ENCODE measurements around the gene LAIR1.

DNA sequence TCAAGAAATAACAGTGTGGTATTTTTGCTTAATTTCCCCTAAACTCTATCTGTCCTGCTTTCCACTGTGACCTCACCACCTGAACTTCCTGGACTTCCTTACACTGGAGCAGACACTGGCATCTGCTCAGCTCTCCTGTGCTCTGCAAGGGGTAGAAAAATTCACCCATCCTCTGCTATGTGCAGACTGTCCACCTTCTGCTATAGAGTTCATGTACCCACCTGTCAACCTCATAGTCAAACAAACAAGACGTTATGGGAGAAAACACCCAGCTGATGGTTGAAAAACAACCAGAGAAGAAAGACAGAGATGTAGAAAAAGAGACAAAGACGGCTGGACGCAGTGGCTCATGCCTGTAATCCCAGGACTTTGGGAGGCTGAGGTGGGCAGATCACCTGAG is 12.2 kb downstream of the LAIR1 start:
- TF ChIP-seq, protein P1, sequence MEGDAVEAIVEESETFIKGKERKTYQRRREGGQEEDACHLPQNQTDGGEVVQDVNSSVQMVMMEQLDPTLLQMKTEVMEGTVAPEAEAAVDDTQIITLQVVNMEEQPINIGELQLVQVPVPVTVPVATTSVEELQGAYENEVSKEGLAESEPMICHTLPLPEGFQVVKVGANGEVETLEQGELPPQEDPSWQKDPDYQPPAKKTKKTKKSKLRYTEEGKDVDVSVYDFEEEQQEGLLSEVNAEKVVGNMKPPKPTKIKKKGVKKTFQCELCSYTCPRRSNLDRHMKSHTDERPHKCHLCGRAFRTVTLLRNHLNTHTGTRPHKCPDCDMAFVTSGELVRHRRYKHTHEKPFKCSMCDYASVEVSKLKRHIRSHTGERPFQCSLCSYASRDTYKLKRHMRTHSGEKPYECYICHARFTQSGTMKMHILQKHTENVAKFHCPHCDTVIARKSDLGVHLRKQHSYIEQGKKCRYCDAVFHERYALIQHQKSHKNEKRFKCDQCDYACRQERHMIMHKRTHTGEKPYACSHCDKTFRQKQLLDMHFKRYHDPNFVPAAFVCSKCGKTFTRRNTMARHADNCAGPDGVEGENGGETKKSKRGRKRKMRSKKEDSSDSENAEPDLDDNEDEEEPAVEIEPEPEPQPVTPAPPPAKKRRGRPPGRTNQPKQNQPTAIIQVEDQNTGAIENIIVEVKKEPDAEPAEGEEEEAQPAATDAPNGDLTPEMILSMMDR (optimal IDR thresholded peaks at IDR 0.05 in 1 of 3, IDR thresholded peaks at IDR 0.05 in 1 of 3, conservative IDR thresholded peaks at IDR 0.05 in 1 of 3; ENCODE audit: extremely low read depth in 1 of 3, insufficient read depth in 2 of 3, low read length in 3 of 3) = no peak
- no peak for TF ChIP-seq EZH2 (IDR thresholded peaks at IDR 0.05; ENCODE audit: low read length)
